Gastroesophageal sphincter (tissue), 4 donors: Measurements from ENCODE around the gene DHX58. TPM values are rescaled to one million over a fixed set of nuclear protein-coding genes. Genes with fewer than 3 reads are reported as not detected.

Experiments used
- ATAC-seq: fragments of 150-250 bp; one replicate; pipeline ENCODE4 v1.9.1; 2016; ENCODE audit warnings: mild to moderate bottlenecking, moderate library complexity
- H3K27ac ChIP-seq, 4 donors: fragments of 200-600 bp; sonication (generic) in 3 of 4; 1 replicate in 3 of 4; 2 replicates in 1 of 4; pipeline ENCODE4 v1.5.1; 2016 to 2019
- H3K27me3 ChIP-seq: fragments of 200-600 bp; sonication (generic); one replicate; pipeline ENCODE4 v1.5.1; 2019
- H3K36me3 ChIP-seq, 2 donors: fragments of 200-600 bp; sonication (generic); one replicate each; pipeline ENCODE4 v1.5.1; 2019; ENCODE audit warnings: control low read depth in 1 of 2
- H3K4me1 ChIP-seq, 3 donors: fragments of 200-600 bp; sonication (generic); 1 replicate in 2 of 3; 2 replicates in 1 of 3; pipeline ENCODE4 v1.5.1; 2016 to 2019; ENCODE audit warnings: control low read depth in 2 of 3
- H3K4me3 ChIP-seq, 2 donors: fragments of 200-600 bp; sonication (generic); one replicate each; pipeline ENCODE4 v1.5.1; 2019; ENCODE audit warnings: mild to moderate bottlenecking in 1 of 2, moderate library complexity in 1 of 2
- H3K9me3 ChIP-seq, 3 donors: fragments of 200-600 bp; sonication (generic); one replicate each; pipeline ENCODE4 v1.5.1; 2017 to 2019; ENCODE audit warnings: control low read depth in 2 of 3
- CTCF ChIP-seq, 4 experiments: fragments of 200-600 bp in 2 of 4; fragments of 450-650 bp in 2 of 4; sonication (generic) in 1 of 4; IDR thresholded peaks; one replicate each; pipeline ENCODE4 v1.5.1; 2017 to 2019; ENCODE audit warnings: antibody characterized with exemption in 4 of 4, mild to moderate bottlenecking in 2 of 4, moderate library complexity in 2 of 4
- EP300 ChIP-seq: sonication (generic); formaldehyde crosslinking; IDR thresholded peaks from one replicate; pipeline ENCODE4 v1.6.1; 2017; ENCODE audit warnings: antibody characterized with exemption, mild to moderate bottlenecking
- POLR2A ChIP-seq, 2 donors: fragments of 450-650 bp; IDR thresholded peaks; one replicate each; pipeline ENCODE4 v1.6.1; 2017; ENCODE audit warnings: antibody characterized with exemption in 2 of 2, mild to moderate bottlenecking in 2 of 2, moderate library complexity in 1 of 2
- POLR2AphosphoS5 ChIP-seq: sonication (generic); formaldehyde crosslinking; IDR thresholded peaks from one replicate; pipeline ENCODE4 v1.6.1; 2017; ENCODE audit warnings: antibody characterized with exemption
- WGBS, 2 donors: methylation state at CpG; one replicate each; pipeline ENCODE4 v1.1.5; 2018; ENCODE audit warnings: low coverage in 1 of 2; 5-methylcytosine and 5-hydroxymethylcytosine counted together
- total RNA-seq, 4 donors: library from RNA; depleted of rRNA; stranded (reverse); fragments of >200 nt; gene quantifications; one replicate each; pipeline ENCODE4 v1.1.0, GENCODE V29; 2016

Gene DHX58
- total RNA-seq, 4 donors from 2014 or later, result 11.3 to 21.3 (median 13.9) TPM

- H3K27me3 ChIP-seq, result no peaks in the 10 kb centered on the region
- peak; percentile 19 for ATAC-seq
- peaks cover 0 to 48% of the 10 kb centered on the region in 2 donors for H3K36me3 ChIP-seq
- peaks cover 0 to 94% (median 29%) of the 10 kb centered on the region in 3 donors for H3K4me1 ChIP-seq
- no peak overlapping the region for H3K4me3 ChIP-seq
- H3K27ac ChIP-seq, result peak overlapping the region in 3 of 4 donors; percentile 49 to 66 (median 64)
- H3K9me3 ChIP-seq, result no peaks in the 10 kb centered on the region
- TF ChIP-seq CTCF (IDR thresholded peaks at IDR 0.05), result no peak
- no peak for TF ChIP-seq POLR2A (IDR thresholded peaks at IDR 0.05)
- no peak for TF ChIP-seq POLR2AphosphoS5
- 63 to 83% methylated on average over 1 of the region's 3 CpGs for WGBS, 2 donors
Measured at GRCh38 chr17:42132941-42133340, 20.4 kb upstream of the DHX58 start.

- Histone ChIP-seq H3K27ac (peak overlapping the region in 3 of 4 donors; percentile 49 to 81 (median 64)), H3K36me3 (peaks cover 0 to 57% of the 10 kb centered on the region in 2 donors), H3K4me1 (peaks cover 0 to 87% (median 29%) of the 10 kb centered on the region in 3 donors), H3K9me3 (no peaks in the 10 kb centered on the region), H3K27me3 (no peaks in the 10 kb centered on the region), H3K4me3 (no peak overlapping the region)
- WGBS, 2 donors, result 43 to 49% methylated on average over 3 to 4 of the region's 4 CpGs
- no peak for ATAC-seq
- no peak for TF ChIP-seq POLR2AphosphoS5
- TF ChIP-seq EP300, result no peak
- TF ChIP-seq POLR2A (IDR thresholded peaks at IDR 0.05), result no peak
- no peak for TF ChIP-seq CTCF (IDR thresholded peaks at IDR 0.05)
Measured at GRCh38 chr17:42131981-42132432, 19.5 kb upstream of the DHX58 start.

- Histone ChIP-seq H3K36me3 (peaks cover 0 to 58% of the 10 kb centered on the region in 2 donors), H3K4me3 (no peak overlapping the region), H3K27me3 (no peaks in the 10 kb centered on the region), H3K27ac (peak overlapping the region in 3 of 4 donors; percentile 49 to 81 (median 64)), H3K9me3 (no peaks in the 10 kb centered on the region), H3K4me1 (peaks cover 0 to 79% (median 29%) of the 10 kb centered on the region in 3 donors)
- no peak for ATAC-seq
- no peak for TF ChIP-seq POLR2AphosphoS5
- no peak for TF ChIP-seq EP300
- WGBS, 2 donors, result 78 to 100% methylated on average over 2 to 4 of the region's 4 CpGs
Measured at GRCh38 chr17:42131232-42131631, 18.7 kb upstream of the DHX58 start.

- H3K9me3 ChIP-seq, result no peaks in the 10 kb centered on the region
- TF ChIP-seq CTCF (IDR thresholded peaks at IDR 0.05), result no peak
- peaks cover 0 to 71% (median 29%) of the 10 kb centered on the region in 3 donors for H3K4me1 ChIP-seq
- no peak for ATAC-seq
- no peaks in the 10 kb centered on the region for H3K27me3 ChIP-seq
- WGBS, 2 donors, result 75% methylated on average over 2 of the region's 16 CpGs; no CpG with 5 or more reads in 1 of the 2 donors
- peaks cover 0 to 58% of the 10 kb centered on the region in 2 donors for H3K36me3 ChIP-seq
- no peak overlapping the region for H3K4me3 ChIP-seq
- peak overlapping the region in 3 of 4 donors; percentile 49 to 81 (median 64) for H3K27ac ChIP-seq
Measured at GRCh38 chr17:42130310-42130936, 17.9 kb upstream of the DHX58 start.

GRCh38 chr17:42129109-42129837 is 16.8 kb upstream of the DHX58 start:
- no peak for TF ChIP-seq EP300
- TF ChIP-seq CTCF (IDR thresholded peaks at IDR 0.05), result peak in 1 of 4 experiments; percentile 7
- Histone ChIP-seq H3K4me3 (no peak overlapping the region), H3K9me3 (no peaks in the 10 kb centered on the region), H3K27ac (peak overlapping the region in 3 of 4 donors; percentile 49 to 81 (median 64)), H3K4me1 (peaks cover 0 to 61% (median 29%) of the 10 kb centered on the region in 3 donors), H3K27me3 (no peaks in the 10 kb centered on the region), H3K36me3 (peaks cover 0 to 63% of the 10 kb centered on the region in 2 donors)
- ATAC-seq, result peak; percentile 73
- 90% methylated on average over 3 of the region's 8 CpGs; no CpG with 5 or more reads in 1 of the 2 donors for WGBS, 2 donors
